HepG2 (cell line): ENCODE results near the gene NSMF. TPM values are rescaled to one million over a fixed set of nuclear protein-coding genes. Genes with fewer than 3 reads are reported as not detected.
A peak's percentile ranks its signal among the peaks of the same experiment; 100 is the strongest.

Experiments
- ATAC-seq: fragments of 200-7000 bp; cut with Tn5 transposase; 3 replicates; pipeline ENCODE4 v1.9.1; 2020; ENCODE audit warnings: mild to moderate bottlenecking, moderate library complexity
- BruUV-seq: library from RNA; stranded (reverse); fragments of 400-500 nt; replicated peaks from 2 replicates; lab custom pipeline; 2021; lab: Mats Ljungman, UMichigan
- CTCF ChIA-PET: fragments of 300-600 bp; formaldehyde crosslinking; extraction: SDS; loops from one replicate; lab custom pipeline; 2021; ENCODE audit warnings: low total read pairs, inconsistent platforms, low intra/inter-chr PET ratio; lab: Yijun Ruan, JAX
- POLR2A ChIA-PET: fragments of 350-600 bp; sonication (Branson Sonifier 250); formaldehyde crosslinking; loops from one replicate; lab custom pipeline; 2020; ENCODE audit warnings: antibody characterized with exemption, inconsistent platforms; lab: Yijun Ruan, JAX
- DNase-seq: peaks from one replicate; pipeline ENCODE4 v3.0.0-alpha.2; 2015; ENCODE audit warnings: low spot score
- FAIRE-seq: peaks from 3 replicates; lab custom pipeline; 2011; peaks lifted over from hg19 to GRCh38; lab: Jason Lieb, UNC
- H2AFZ ChIP-seq: one replicate; pipeline ENCODE4 v1.6.1; 2011; ENCODE audit warnings: low read length, inconsistent platforms
- H3K27ac ChIP-seq: fragments of 300-600 bp; 3 replicates; pipeline ENCODE4 v1.8.0; 2011; ENCODE audit warnings: mixed run types, mild to moderate bottlenecking, mixed read lengths, low read length, inconsistent platforms; ENCODE audit not compliant: insufficient read depth; ENCODE audit errors: extremely low read length
- H3K27me3 ChIP-seq, 2 experiments: fragments of 200-600 bp in 1 of 2; 2 replicates in 1 of 2; 3 replicates in 1 of 2; pipeline versions ENCODE4 v1.6.0 to v1.8.0; 2011; ENCODE audit warnings: low read length in 2 of 2, mild to moderate bottlenecking in 2 of 2, moderate library complexity in 2 of 2, inconsistent platforms in 1 of 2; ENCODE audit not compliant: insufficient read depth in 2 of 2, control insufficient read depth in 1 of 2
- H3K36me3 ChIP-seq, 2 experiments: fragments of 200-600 bp in 1 of 2; replicated peaks in 1 of 2; 2 replicates in 1 of 2; 3 replicates in 1 of 2; pipeline versions ENCODE4 v1.5.1 to v1.8.0; 2011; ENCODE audit warnings: low read length in 2 of 2, inconsistent platforms in 1 of 2; ENCODE audit not compliant: insufficient read depth in 2 of 2, control insufficient read depth in 1 of 2
- H3K4me1 ChIP-seq: 2 replicates; pipeline ENCODE4 v1.5.1; 2012; ENCODE audit warnings: low read length, inconsistent platforms; ENCODE audit not compliant: insufficient read depth
- H3K4me2 ChIP-seq: 2 replicates; pipeline ENCODE4 v1.6.0; 2011; ENCODE audit warnings: low read depth, low read length, inconsistent platforms
- H3K4me3 ChIP-seq, 3 experiments: fragments of 200-600 bp in 1 of 3; sonication (generic), shearing (Covaris generic) in 1 of 3; replicated peaks in 1 of 3; 2 replicates each; pipeline ENCODE4 v1.5.1; 2011 to 2016; ENCODE audit warnings: low read length in 3 of 3, inconsistent platforms in 2 of 3, low read depth in 2 of 3, mild to moderate bottlenecking in 2 of 3, control low read depth in 1 of 3, mixed read lengths in 1 of 3; ENCODE audit not compliant: insufficient read depth in 1 of 3
- H3K79me2 ChIP-seq: one replicate; pipeline ENCODE4 v1.6.1; 2011; ENCODE audit warnings: low read length, inconsistent platforms; ENCODE audit not compliant: insufficient read depth
- H3K9ac ChIP-seq: 2 replicates; pipeline ENCODE4 v1.6.0; 2011; ENCODE audit warnings: mild to moderate bottlenecking, low read depth, low read length, inconsistent platforms; ENCODE audit not compliant: insufficient read depth
- H3K9me3 ChIP-seq: 2 replicates; pipeline ENCODE4 v1.5.1; 2012; ENCODE audit warnings: mild to moderate bottlenecking, low read length
- H4K20me1 ChIP-seq: 2 replicates; pipeline ENCODE4 v1.6.0; 2011; ENCODE audit warnings: inconsistent platforms, mild to moderate bottlenecking, low read length, moderate library complexity; ENCODE audit not compliant: insufficient read depth
- CEBPB ChIP-seq: IDR thresholded peaks from 2 replicates; pipeline ENCODE4 v1.6.1; 2011; ENCODE audit warnings: low read depth, low read length, improper control_type of control experiment, borderline replicate concordance
- DNMT1 ChIP-seq: sonication (generic); formaldehyde crosslinking; IDR thresholded peaks from 2 replicates; pipeline ENCODE4 v1.5.1; 2020; ENCODE audit warnings: mild to moderate bottlenecking, missing genetic modification reagents
- MXD4 ChIP-seq: IDR thresholded peaks from 2 replicates; pipeline ENCODE4 v1.6.1; 2016; ENCODE audit warnings: mild to moderate bottlenecking, missing biosample characterization, missing genetic modification reagents
- PAWR ChIP-seq: sonication (generic); formaldehyde crosslinking; IDR thresholded peaks from 2 replicates; pipeline ENCODE4 v1.4.0; 2020; ENCODE audit warnings: missing genetic modification reagents, mild to moderate bottlenecking, borderline replicate concordance
- SPEN ChIP-seq: sonication (generic); formaldehyde crosslinking; IDR thresholded peaks from 2 replicates; pipeline ENCODE4 v1.5.1; 2020; ENCODE audit warnings: low read depth, mild to moderate bottlenecking, missing genetic modification reagents
- ZBTB33 ChIP-seq: sonication (generic); formaldehyde crosslinking; IDR thresholded peaks from 2 replicates; pipeline ENCODE4 v1.4.0; 2020; ENCODE audit warnings: missing genetic modification reagents
- ZBTB38 ChIP-seq: sonication (generic); formaldehyde crosslinking; IDR thresholded peaks from 2 replicates; pipeline ENCODE4 v1.5.1; 2020; ENCODE audit warnings: mild to moderate bottlenecking, missing genetic modification reagents
- ZBTB39 ChIP-seq: sonication (generic); formaldehyde crosslinking; IDR thresholded peaks from 2 replicates; pipeline ENCODE4 v1.5.0; 2020; ENCODE audit warnings: missing genetic modification reagents
- ZBTB49 ChIP-seq: sonication (generic); formaldehyde crosslinking; IDR thresholded peaks from 2 replicates; pipeline ENCODE4 v1.4.0; 2020; ENCODE audit warnings: missing genetic modification reagents, borderline replicate concordance
- WGBS: methylation state at CpG from one replicate; pipeline ENCODE4 v1.1.6; 2017; ENCODE audit warnings: low lambda C conversion rate; 5-methylcytosine and 5-hydroxymethylcytosine counted together
- in situ Hi-C: cut with HindIII; loops from 2 replicates; pipeline ENCODE4 v1.10.0; 2017; ENCODE audit warnings: low pct_unique_long_range_greater_than_20kb; ENCODE audit not compliant: extremely low pct_ligation_motif_present
- intact Hi-C: fragments of 100-400 bp; cut with micrococcal nuclease; formaldehyde crosslinking; loops from one replicate; pipeline ENCODE4 v1.10.0; 2022; ENCODE audit not compliant: unreplicated experiment
- polyA plus RNA-seq, 8 experiments: library from polyadenylated mRNA; depleted of rRNA in 3 of 8; stranded (reverse) in 7 of 8; unstranded in 1 of 8; fragments of >200 nt; fragmentation: Illumina TruSeq in 4 of 8; extraction: Trizol in 4 of 8; gene quantifications; 2 replicates each; pipeline versions ENCODE4 v1.2.1 to v1.2.3, GENCODE V29; 2011 to 2016; ENCODE audit warnings: low read depth in 4 of 8, missing spikeins in 1 of 8, mixed read lengths in 1 of 8; ENCODE audit not compliant: insufficient read depth in 1 of 8
- total RNA-seq, 5 experiments: library from RNA; depleted of rRNA; stranded (reverse); fragments of >200 nt; fragmentation: Illumina TruSeq; extraction: Trizol; gene quantifications; 2 replicates each; pipeline ENCODE4 v1.2.3, GENCODE V29; 2016; ENCODE audit warnings: low read depth in 1 of 5

NSMF gene
- total and polyA plus RNA-seq, 2 of the 13 experiments (the other 11 are each of a cell fraction or from before 2014, with no cell fraction given): 44.3 to 183 TPM

- TF ChIP-seq ZBTB49 (no peak), CEBPB (no peak), SPEN (CRISPR knock-in tag) (no peak), DNMT1 (CRISPR knock-in tag) (no peak)
Observed at GRCh38 chr9:137462396-137462985, 3.4 kb upstream of the NSMF start (continued).

GRCh38 chr9:137461663-137462395 is 2.7 kb upstream of the NSMF start:
- Histone ChIP-seq H3K36me3 (peaks cover 2 to 7% of the 10 kb centered on the region in 2 experiments; a peak in 3 of 5 replicates), H3K4me3 (no peak overlapping the region), H3K27me3 (no peaks in the 10 kb centered on the region; a peak in 1 of 5 replicates), H3K27ac (no peak overlapping the region), H2AFZ (no peak overlapping the region), H3K9me3 (no peaks in the 10 kb centered on the region), H3K4me1 (peaks cover 75% of the 10 kb centered on the region), H3K9ac (no peak overlapping the region), H3K4me2 (no peak overlapping the region), H4K20me1 (peaks cover 9% of the 10 kb centered on the region; the same call in 1 of the 2 replicates), H3K79me2 (peaks cover 20% of the 10 kb centered on the region)
- ChIA-PET CTCF (no interaction called here), POLR2A (no interaction called here)
- no peak for ATAC-seq
- in situ Hi-C loops: no loop called here
- 96% methylated on average over 37 of the region's 52 CpGs for WGBS
- TF ChIP-seq ZBTB33 (CRISPR knock-in tag) (peak; percentile 92), ZBTB39 (CRISPR knock-in tag) (peak; percentile 10; the same call in 1 of the 2 replicates), MXD4 (no peak), ZBTB38 (CRISPR knock-in tag) (0 out of 2 replicates have a peak, but pooled peaks have one; percentile 2), PAWR (no peak)
- no TSS peak for BruUV-seq
- no peak for DNase-seq
- intact Hi-C loops: no loop called here
- no peak for FAIRE-seq
